Loucy (cell line): ENCODE results near the gene BUB1.

ENCODE experiments used
- CTCF ChIP-seq: fragments of 200-600 bp; sonication (generic); conservative IDR thresholded peaks from 2 replicates; pipeline ENCODE4 v1.5.1; 2014; ENCODE audit warnings: mild to moderate bottlenecking, antibody characterized with exemption, low read length
- EZH2phosphoT487 ChIP-seq: fragments of 200-600 bp; IDR thresholded peaks from 2 replicates; pipeline ENCODE4 v1.6.1; 2018; ENCODE audit warnings: antibody characterized with exemption, mild to moderate bottlenecking, moderate library complexity, borderline replicate concordance

GRCh38 chr2:110674620-110675555 is 3.0 kb downstream of the BUB1 start:
- no peak for TF ChIP-seq CTCF
- TF ChIP-seq EZH2phosphoT487, result no peak
